AG08395 (cell line): ENCODE results near the gene ILK.

Source experiments
- DNase-seq: peaks from one replicate; pipeline ENCODE4 v3.0.0; 2012; ENCODE audit warnings: mixed read lengths, low spot score

Gene ILK

DNA sequence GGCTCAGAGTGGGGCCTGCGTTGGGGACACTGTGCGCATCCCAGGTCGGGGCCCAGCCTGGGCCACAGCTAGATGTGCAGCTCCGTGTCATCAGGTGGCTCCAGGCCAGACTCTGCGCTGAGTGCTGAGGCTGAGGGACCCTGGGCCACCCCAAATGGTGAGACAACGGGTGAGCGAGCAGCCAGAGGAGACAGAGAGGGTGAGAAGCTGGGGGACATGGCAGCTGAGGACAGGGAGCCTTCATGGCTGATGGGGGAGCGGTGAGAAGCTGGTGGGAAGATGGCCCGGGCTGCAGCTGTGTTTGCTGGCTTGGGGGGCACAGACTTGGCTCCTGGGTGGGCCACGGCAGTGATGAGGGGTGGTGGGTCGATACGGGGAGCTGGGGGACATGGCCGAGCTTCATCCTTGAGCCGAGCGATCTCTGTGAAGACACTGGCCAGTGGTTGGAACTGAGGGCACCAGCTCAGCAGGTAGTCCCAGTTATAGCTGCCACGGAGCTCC is 18.2 kb downstream of the ILK start:
- DNase-seq = no peak

DNA sequence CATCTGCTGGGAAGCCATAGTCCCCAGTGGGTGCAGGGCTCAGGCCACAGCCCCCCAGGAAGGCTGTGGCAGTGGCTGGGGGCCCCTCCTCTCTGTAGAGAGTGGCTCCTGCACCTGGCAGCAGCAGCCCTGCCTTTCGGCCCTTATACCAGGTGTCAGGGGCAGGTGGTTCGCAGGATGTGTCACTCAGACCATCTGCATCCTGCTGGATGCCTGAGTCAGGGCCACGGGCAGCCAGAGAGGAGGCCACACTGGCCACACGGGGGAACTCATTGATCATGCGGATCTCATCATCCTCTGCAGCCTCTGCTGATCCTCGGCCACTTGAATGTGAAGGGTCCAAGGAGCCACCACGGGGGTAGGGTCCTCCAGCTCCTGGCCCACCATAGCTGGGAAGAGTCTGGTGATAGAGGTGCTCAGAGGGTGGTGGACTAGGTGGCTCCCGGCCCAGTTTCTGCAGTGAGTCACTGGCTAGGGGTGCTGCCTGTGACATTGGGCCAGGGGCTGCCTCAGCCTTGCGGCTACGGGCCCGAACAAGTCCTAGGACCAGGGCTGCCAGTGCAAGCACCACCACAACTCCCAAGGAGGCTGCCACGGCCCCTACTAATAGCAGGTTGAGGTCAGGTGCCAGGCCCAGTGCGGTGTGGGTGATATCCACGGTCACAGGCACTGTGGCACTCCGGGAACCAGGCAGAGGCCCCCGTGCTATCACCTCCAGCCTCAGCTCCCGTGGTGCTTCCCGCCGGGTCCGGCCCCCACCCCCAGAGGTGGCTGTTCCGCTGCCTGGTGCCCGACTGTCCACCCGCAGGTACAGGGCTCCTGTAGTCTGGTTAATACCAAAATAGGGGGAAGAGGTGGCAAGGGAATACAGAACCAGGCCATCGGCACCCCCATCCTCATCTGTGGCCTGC is 18.9 kb downstream of the ILK start:
- DNase-seq = peak; percentile 19

DNA sequence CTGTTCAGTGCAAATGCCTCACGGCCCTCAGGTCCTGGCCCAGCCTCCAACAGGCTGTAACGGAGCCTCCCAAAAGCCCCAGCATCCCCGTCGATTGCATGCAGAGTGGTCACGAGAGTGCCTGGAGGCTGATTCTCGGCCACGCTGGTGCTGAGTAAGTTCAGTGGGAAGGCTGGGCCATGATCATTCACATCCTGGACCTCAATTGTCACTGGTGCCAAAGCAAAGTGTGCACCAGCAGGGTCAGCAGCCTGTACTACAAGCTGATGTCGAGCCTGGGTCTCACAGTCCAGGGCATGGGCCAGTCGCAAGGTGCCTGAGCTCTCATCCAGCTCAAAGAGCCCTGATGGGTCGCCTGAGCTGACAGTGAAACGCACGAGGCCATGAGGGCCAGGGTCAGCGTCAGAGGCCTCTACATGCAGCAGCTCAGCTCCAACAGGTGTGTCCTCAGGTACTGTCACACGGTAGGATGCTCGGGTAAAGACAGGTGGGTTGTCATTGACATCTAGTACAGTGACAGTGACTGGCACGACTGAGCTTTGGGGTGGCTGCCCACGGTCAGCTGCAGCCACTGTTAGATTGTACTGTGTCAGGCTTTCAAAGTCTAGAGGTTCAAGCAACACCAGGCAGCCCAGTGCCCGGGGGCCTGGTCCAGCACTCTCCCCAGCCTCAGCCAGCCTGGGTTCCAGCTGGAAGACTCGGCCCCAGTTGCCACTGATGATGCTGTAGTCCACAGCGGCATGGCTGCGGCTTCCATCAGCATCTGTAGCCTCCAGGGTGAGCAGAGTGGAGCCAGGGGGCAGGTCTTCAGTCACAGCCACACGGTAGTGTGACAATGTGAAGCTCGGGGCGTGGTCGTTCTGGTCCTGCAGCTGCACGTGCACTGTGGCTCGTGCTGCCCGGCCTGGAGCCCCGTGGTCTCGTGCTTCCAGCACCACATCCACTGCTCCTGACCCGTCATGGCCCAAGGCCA is 20.1 kb downstream of the ILK start:
- no peak for DNase-seq

DNA sequence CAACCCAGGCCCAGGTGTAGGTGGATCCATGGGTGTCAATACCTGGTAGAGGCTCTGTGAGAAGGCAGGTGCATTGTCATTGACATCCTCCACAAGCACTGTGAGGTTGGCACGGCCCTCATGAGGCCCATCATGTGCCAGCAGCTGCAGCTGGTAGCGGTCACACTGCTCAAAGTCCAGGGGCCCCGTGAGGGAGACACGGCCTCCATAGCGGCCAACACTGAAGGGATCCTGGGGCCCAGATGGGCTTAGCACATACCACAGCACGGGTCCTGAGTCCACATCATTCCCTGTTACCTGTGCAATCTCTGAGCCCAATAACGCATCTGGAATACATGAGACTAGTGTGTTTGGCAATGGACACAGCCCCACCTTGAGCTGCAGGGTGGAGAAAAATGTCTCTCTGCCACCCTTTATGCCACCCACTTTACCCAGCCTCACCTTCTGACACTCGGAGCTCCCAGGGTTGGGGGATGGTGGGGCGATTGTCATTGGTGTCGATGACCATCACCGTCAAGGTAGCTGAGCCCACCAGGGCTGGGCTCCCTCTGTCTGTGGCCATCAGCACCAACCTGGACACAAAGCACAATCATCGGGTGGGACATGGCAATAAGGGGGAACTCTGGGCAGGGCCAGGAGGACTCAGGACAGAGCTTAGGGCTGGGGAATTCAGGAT is 21.7 kb downstream of the ILK start:
- no peak for DNase-seq

DNA sequence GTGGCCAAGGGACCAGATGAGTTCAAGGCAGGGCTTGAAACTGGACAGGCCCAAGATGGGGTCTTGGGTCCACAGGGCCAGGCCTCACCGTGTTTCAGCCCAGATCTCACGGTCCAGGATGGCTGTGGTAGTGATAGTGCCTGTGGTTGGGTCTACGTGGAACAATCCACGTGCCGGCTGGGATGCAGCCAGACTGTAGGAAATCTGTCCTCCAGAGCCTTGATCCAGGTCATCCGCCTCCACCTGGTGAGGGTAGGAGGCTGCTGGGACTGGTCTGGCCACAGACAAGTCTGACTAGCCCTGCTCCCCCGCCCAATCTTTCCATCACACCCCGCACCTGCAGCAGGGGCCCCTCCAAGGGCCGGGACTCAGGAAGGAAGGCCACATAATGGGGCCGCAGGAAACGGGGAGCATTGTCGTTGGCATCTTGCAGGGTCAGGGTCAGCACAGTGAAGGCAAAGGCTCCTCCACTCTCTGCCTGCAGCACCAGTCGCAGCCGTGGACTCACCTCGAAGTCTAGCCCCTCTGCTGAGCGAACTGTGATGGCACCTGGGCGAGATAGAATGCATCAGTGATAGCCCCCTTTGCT is 22.4 kb downstream of the ILK start:
- DNase-seq = no peak

DNA sequence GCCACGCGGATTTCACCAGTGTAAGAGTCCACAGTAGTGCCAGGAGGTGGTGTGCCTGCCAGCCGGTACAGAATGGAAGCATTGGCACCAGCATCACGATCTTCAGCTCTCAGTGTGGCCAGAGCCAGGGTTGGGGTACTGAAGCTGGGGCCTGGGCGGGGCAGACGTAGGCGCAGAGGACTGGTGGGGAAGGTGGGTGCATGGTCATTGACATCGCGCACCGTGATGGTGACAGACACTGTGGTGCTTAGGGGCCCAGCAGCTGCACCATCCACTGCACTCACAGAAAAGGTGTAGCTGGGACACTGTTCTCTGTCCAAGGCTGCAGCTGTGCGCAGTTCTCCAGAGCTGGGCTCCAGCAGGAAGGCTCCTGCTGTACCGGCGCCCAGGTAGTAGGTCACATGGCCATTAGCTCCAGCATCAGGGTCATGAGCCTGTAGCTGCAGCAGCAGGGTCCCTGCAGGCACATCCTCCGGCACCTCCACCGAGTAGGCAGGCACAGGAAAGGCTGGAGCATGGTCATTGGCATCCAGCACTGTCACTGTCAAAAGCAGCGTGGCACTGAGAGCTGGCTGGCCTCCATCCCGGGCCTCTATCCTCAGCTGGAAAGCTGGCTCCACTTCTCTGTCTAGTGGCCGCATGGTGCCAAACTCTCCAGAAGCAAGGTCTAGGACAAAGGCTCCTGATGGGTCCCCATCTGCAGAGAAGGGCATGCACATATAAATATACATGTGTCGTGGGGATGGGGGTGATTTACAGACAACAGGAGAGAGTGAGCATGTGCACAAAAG is 23.6 kb downstream of the ILK start:
- no peak for DNase-seq

DNA sequence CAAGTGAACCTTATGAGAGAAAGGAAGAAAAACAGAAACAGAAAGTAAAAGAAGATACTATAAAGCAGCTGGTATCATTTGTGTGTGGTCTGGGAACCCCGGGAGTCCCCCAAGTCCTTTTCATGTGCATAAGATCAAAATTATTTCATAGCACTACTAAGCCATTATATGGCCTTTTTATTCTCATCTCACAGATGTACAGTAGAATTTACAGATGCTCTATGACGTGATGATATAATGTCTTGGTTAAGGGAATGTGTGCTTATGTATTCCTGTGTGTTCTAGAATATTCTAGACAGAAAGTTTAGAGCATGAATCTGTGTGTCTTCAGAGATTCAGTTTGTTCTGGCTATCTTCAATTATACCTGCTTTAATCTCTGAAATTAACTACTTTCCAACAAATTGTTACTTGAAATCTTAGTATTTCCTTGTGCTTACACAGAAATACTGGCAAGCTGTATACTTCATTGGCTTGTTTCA is 24.2 kb downstream of the ILK start:
- no peak for DNase-seq

DNA sequence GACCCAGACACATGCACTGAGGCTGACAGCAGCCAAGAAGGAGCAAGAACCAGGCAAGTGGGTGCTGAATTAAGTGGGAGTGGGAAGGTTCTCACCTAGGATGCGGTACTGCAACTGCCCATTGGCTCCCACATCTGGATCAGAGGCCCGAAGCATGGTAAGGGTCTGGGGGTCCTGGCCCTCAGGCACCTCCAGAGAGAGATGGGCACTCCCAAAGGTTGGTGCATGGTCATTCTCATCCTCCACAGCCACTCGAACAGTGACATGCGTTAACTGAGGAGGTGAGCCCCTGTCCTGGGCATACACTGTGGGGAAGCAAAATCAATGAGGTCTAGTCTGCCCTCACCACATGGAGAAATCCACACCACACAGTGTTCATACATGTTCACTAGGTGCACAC is 25.0 kb downstream of the ILK start:
- no peak for DNase-seq

DNA sequence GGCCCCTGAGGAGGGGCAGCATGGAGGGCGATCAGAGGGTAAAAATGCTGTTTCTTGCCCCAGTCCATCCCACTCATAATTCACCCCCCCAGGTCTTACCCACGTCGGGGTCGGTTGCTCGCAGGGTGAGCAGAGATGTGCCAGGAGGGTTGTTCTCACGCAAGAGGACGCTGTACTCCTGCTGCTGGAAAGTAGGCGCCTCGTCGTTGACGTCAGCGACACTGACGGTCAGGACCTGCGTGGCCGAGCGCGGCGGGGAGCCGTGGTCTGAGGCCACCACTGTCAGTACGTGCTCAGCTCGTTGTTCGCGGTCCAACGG is 26.0 kb downstream of the ILK start:
- DNase-seq = no peak

DNA sequence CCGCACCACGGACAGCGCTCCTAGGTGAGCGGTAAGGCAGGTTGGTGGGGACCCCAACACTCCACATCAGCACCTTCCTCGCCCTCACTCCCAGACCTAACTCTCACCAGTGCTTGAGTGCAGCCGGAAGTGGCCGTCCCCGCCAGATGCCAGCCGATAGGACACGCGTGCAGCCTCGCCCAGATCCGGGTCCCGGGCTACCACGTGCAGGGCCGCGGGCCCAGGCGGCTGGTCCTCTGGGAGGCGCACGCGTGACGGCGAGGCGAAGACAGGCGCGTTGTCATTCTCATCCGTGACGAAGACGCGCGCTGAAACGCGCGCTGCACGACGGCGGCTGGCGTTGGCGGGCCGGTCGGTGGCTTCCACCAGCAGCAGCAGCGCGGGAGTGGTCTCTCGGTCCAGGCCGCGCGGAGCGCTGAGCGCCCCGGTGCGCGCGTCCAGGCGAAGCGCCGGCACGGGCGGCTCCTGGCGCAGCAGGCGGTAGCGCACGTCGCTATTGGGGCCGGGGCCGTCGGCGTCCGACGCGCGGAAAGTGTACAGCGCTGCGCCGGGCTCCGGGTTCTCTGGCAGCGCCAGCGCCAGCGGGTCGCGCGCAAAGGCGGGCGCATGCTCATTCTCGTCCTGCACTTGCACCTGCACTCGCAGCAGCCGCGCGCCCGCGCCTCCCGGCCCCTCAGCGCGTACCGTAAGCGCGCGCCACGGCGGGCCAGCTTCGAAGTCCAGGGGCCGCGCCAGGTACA is 26.5 kb downstream of the ILK start:
- DNase-seq = no peak

DNA sequence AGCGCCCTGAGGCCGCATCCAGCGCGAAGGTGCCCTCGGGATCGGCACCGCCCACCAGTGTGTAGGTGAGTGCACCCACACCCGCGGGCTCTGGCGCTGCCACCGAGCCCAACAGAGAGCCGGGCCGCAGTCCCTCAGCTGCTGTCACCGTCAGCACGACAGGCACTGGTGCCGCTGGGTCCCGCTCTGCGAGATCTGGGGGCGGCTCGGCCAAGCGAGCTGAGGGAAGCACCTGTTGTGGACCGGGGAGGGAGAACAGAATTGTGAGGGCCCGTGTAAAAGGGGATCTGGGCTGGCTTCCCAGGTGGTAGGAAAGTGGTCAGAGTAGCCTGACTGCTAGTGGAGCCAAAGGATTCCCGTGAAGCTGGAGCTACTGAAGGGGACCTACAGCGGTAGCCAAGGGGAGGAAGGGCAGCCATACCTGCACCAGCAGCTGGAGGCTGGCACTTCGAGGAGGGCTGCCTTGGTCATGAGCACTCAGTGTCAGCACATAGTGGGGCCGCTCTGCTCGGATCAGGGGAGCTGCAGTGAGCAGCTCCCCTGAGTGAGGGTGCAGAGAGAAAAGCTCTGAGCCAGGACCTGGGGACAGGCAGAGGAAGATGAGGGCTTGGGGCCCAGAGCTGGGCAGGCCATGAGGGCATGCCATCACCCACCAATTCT is 27.2 kb downstream of the ILK start:
- DNase-seq = no peak

DNA sequence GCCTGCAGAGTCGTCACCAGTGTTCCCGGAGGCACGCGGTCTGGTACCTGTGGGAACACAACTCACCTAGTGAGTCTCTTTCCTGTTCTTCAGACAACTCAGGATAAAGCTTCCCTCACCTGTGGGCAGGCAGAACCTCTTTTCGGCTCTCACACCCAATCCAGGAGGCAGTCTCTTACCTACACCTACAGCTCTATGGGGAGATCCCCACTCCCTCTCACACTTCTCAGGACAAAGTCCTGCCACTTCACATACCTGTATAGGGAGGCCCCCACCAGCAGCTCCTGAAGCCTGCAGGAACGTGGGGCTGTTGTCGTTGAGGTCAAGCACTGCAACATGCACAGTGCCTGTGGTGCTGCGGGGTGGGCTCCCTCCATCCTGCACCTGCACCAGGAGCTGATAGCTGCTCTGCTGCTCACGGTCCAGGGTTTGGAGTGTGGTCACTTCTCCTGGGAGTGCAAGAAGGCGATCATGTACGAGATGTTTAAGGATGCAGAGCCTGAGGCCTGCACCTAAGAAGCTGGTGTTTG is 27.9 kb downstream of the ILK start:
- DNase-seq = no peak

DNA sequence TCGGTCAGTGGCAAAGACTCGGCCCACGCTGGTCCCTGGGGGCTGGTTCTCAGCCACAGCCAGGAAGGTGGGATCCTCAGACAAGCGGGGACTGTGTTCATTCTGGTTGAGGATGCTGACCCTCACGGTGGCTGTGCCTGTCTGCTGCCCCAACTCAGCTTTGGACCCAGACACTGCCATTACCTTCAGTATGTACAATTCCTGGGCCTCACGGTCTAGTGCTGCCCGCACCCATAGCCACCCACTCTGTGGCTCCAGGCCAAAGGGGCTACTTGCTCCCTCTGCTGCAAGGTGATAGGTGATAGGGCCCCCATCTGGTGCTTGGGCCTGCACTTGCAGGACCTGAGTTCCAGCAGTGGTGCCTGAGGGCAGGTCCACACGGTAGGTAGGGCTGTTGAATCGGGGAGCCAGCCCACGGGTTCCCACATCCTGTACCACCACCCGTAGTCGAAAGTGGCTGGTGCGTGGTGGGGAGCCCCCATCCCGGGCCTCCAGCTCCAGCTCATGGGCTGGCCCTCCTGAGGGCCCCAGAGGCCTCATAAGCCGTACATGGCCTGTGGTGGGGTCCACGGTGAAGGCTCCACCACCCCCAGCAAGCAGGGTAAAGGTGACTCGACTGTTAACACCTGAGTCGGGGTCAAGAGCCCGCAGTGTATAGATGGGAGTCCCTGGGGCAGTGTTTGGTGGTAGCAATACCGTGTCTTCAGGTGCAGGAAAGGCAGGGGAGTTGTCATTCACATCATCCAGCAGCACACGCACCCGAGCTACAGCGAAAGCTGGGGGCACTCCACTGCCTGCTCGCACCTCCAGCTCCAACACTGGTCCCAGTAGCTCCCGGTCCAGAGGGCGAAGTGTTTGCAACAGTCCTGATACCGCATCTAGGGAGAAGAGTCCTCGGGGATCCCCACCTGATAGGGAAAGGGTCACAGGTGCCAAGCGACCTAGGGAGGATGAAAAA is 28.8 kb downstream of the ILK start:
- no peak for DNase-seq

DNA sequence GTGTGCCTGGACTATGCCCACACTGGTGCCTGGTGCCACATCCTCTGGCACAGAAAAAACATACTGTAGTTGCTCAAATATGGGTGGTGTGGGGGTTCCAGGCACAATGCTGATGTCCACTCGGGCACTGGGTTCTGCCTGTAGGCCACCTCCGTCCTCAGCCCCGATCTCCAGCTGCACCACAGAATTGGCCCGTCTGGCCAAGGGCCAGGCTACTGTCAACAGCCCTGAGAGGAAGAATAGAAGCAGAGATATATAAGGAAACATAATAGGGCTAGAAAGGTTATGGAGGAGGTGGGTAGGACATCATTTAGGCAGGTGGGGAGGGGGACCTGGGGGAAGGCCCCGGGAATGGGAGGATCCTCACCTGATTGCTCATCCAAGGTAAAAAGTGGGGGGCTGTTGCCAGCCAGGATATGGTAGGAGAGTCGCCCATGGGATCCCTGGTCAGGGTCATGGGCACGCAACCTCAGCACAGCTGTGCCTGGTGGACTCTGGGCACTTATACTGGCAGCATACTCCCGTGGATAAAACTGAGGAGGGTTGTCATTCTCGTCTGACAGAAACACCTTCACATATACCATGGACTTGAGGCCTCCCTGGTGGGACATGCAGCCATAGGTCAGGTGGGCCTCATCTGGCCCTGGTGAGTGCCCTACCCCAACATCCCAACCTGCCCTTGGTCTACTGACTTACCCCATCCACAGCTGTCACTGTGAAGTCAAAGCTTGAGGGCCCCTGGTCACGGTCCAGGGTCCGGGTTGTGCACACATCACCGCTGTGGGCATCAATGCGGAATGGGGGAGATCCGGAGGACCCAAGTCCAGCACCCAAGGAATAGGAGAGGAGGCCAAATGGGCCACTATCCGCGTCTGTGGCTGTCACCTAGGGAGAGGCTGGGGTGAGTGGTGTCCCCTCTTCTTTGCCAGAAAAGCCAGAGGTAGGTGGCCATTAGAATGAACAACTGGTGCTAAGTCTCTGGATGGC is 30.1 kb downstream of the ILK start:
- DNase-seq = no peak

DNA sequence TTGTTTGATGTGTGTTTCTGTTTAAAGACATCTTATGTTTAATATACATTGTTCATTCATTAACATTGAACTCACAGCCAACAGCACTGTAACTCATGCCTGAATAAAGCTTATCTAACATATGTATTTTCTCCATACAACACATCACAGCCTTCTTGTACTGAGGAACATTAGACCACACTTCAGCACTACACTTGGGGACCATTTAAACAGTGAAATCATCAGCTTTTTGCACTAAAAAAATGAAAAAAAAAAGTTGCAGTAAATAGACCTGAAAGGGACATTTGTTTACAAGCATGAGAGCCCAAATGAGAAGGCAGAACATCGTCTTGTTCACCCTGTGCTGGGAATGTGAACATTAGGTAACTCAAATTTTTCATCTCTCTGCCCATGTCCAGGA is 31.0 kb downstream of the ILK start:
- DNase-seq = no peak

DNA sequence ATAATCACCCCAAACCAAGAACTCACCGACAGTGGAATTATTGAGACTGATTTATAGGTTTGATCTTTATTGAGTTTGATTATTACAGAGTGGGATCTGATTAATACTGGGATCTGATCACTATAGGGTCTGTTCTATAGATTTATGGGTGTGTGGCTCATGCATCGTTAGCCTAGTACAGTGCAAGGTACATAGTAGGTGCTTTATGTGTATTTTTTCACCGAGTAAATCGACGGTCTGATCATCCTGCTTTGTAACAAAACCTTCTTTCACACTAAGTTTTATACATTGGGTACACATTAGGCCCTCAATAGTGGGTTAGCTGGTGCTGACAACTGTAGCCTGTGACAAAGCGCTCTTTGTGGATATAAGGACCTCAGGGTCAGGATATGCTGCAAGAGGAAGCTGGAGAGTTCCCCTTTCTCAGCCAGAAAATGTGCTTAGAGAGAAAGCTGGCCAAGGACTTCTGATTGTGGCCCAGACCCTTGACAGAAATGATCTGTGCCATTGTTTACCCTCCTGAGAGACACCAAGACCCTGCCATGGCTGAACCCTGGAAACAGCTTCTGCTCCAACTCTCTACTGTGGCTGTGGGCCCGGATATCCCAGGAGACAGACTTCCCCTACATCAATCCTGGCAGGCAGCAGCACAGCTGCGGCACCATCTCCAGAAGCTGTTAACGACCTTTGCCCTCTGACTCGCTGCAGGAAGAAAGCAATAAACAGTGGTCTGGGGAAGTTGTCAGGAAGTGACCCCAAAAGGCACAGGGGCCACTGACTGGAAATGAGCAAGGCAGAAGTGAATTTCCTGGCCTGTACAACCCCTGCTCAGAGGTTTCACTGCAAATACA is 31.7 kb downstream of the ILK start:
- peak; percentile 14 for DNase-seq
